GM19452 (cell line): ENCODE data around the gene NDUFS1.
"Not testable (repeated sequence)": the region's sequence is repeated elsewhere in the genome, so short reads cannot be mapped to it uniquely, and the experiment has no call there.

Experiments
- ATAC-seq: cut with Tn5 transposase; IDR thresholded peaks from one replicate; pipeline ENCODE4 v1.9.1; 2021; ENCODE audit not compliant: unreplicated experiment

The NDUFS1 gene

GRCh38 chr2:206159346-206160124 lies at the start of gene NDUFS1, which contains the start of gene EEF1B2:
Gene NDUFS1, minus strand, starts transcription at chr2:206159444. Its CDS starts 5,766 bp downstream, at chr2:206153678.
Gene EEF1B2, plus strand, starts transcription at chr2:206159895. Its CDS starts 85 bp downstream, at chr2:206159980.
- ATAC-seq = peak; percentile 89

- ATAC-seq = no peak
Observed at GRCh38 chr2:206208900-206209299, 49.7 kb upstream of the NDUFS1 start.

DNA sequence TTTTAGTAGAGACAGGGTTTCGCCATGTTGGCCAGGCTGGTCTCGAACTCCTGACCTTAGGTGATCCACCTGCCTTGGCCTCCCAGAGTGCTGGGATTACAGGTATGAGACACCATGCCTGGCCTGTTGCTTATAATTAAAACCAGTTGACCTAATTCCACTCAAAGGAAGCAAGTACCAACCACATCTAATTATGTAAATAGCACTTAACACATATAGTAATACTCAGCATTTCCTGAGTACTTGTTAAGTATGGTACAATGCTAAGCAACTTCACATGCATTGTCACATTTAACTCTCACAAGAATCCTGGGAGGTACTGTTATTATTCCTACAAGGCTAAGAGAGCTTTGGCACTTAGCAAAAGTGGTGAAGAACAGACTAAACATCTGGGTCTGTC lies 48.1 kb upstream of the NDUFS1 start:
- ATAC-seq = not testable (repeated sequence)

DNA sequence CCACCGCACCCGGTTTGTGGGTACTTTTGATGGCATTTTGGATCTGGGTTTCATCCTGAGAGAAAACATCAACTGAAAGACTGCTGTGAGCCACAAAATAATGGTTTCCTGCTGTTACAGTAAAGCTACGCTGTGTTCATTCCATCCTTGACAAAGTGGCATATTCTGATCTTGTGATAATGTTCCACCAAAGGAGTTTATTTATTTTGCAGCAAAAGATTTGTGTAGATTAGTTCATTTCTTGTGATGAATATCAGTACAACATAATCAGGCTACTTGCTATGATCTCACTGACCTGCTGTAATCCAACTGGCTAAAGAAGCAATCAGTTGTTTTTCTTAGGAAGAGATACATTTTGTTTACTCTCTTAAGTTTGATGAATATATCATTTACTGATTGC lies 45.5 kb upstream of the NDUFS1 start:
- no peak for ATAC-seq

DNA sequence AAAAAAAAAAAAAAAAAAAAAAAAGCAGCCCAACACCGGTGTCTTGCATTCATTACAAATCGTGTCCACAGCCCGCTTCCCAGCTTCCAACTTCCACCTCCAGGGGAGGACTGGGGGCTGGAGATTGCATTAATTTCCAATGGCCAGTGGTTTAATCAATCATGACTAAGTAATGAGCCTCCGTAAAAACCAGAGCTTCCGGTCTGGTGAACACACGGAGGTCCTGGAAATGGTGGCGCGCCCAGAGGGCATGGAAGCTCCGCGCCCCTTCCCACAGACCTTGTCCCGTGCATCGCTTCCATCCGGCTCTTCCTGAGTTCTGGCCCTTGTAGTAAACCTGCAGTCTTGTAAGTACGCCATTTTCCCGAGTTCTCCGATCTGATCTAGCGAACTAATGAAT lies 44.1 kb upstream of the NDUFS1 start:
- ATAC-seq = no peak

DNA sequence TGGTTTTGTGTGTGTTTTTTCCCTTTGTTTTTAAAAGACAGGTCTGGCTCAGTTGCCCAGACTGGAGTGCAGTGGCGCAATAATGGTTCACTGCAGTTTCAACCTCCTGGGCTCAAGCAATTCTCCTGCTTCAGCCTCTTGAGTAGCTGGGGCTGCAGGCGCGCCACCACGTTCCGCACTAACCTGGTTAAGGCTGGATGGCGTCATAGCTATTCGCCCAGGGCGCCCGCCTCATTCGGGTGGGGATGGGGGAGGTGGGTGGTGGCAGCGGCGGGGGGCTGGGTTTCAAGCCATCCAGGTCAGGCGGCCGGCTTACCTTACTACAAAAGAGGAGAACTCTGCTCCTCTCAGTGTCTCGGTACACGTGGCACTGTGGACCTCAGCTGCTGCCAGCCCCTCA lies 43.2 kb upstream of the NDUFS1 start:
- ATAC-seq = no peak

DNA sequence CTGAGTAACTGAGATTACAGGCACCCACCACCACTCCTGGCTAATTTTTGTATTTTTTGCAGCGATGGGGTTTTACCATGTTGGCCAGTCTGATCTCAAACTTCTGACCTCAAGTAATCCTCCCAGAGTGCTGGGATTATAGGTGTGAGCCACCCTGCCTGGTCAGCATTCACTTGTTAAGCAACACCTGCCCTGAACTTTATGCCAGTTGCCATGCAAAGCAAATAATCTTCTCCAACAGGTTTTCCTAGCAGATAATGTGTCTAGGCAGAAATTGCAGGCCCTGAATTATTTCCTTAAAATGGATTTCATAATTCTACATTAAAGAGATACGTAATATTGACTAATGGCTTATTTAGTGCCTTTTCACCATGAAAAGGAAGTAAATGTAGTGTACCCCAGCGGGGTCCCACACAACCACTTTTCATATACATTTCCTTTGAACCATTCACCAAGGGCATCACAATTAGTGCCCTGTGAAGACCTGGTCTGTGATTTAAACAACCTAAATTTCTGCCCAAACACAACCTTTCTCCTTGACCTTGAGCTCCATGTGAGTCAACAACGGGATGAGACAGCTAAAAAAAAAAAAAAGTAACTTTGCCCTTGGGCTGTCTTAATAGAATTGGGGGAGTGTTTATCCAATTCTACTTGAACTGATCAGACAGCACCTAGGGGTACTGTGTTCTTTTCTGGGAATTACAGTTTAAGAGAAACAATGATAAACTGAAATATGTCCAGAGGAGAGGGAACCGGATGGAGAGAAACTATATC lies 42.0 kb upstream of the NDUFS1 start:
- ATAC-seq = no peak

GRCh38 chr2:206198677-206199076 lies 39.4 kb upstream of the NDUFS1 start:
- no peak for ATAC-seq

GRCh38 chr2:206193671-206194357 lies 34.6 kb upstream of the NDUFS1 start:
- no peak for ATAC-seq

DNA sequence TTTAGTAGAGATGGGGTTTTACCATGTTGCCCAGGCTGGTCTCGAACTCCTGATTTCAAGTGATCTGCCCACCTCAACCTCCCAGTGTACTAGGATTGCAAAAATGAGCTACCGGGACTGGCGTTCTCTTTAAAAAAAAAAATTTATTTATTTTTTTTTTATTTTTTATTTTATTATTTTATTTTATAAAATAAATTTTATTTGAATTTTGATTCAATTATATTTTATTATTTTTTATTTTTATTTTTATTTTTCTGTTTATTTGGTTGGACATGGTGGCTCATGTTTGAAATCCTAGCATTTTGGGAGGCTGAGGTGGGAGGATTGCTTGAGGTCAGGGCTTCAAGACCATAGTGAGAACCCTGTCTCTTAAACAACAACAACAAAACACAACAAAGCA lies 32.9 kb upstream of the NDUFS1 start:
- no peak for ATAC-seq

DNA sequence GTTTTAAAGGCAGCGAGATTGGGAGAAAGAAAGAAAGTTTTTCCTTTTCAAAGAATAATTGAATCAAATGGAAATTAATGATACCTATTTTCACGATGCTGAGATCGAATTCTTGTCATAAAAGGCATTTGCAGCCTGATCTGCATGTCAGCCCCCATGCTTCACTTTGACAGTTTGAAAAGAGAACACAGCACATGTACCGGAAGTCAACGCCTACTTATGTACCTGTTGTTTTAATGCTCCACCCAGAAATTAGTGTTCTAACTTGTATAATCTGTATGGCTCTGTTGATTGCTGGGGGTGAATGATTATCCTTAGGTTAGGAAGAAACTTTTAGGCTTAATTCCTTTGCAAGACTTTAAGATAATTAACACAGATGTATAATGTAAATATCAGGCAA lies 31.4 kb upstream of the NDUFS1 start:
- no peak for ATAC-seq

GRCh38 chr2:206190111-206190510 lies 30.9 kb upstream of the NDUFS1 start:
- ATAC-seq = no peak

DNA sequence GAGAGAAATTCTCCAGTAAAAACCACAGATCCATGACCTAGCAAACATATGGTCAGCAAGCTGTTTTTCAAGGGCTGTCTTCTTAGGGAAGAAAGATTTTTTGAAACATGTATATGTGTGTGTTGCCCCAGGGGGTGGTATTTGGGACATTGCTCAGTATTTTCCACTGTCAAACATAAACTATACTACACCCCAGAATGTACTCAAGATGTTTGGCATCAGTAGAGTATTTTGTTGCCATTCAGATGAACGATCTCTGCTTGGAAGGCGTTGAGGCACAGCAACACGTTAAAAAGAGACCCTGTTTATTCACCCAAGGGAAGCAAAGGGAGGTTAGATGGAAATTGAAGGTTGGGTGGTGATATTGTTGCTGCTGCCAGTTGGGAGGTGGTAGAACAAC lies 30.4 kb upstream of the NDUFS1 start:
- ATAC-seq = no peak

- ATAC-seq = not testable (repeated sequence)
Observed at GRCh38 chr2:206181526-206181925, 22.3 kb upstream of the NDUFS1 start.

GRCh38 chr2:206176901-206177300 lies 17.7 kb upstream of the NDUFS1 start:
- ATAC-seq = no peak

DNA sequence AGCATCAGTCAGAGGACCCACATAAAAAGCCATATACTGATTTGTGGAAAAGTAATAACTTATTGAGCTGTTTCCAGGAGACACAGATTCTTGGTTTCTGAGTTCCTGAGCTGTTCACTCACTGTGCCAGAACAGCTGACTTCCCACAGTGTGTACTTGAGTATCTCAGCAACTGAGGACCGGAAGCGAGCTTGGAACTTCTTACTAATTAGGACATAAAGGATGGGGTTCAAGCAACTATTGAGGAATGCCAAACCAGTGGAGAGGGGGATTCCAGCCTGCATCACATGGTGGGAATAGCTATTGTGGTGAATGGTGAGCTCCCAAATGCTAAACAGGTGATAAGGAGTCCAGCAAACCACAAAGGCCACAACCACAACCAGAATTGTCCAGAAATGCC lies 16.9 kb upstream of the NDUFS1 start:
- ATAC-seq = no peak

DNA sequence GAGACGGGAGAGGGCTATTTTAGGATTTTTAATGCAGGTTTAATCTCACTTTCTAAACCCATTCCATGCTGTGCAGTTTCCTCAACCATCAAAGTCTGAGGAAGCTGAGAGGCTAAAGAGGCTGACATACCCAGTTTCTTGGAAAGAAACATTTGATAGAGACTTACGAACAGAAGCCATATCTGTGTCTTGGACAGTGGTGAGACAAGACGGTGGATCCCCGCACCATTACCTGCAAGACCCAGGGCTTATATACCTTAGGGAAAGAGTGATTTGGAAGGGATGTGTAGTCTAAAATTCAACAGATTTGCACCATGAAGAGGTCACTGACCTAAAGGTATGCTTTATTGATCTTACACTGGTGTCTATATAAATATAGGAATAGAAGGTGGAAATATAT lies 13.9 kb upstream of the NDUFS1 start:
- ATAC-seq = no peak

GRCh38 chr2:206171624-206172397 lies 12.6 kb upstream of the NDUFS1 start:
- not testable (repeated sequence) for ATAC-seq

DNA sequence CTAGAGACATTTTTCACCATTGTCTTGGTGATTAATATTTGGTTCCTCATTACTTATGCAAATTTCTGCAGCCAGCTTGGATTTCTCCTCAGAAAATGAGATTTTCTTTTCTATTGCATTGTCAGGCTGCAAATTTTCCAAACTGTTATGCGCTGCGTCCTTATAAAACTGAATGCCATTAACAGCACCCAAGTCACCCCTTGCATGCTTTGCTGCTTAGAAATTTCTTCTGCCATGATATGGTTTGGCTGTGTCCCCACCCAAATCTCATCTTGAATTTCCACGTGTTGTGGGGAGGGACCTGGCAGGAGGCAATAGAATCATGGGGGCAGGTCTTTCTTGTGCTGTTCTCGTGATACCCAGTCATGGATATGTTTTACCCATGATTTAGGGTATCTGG lies 9.0 kb upstream of the NDUFS1 start:
- ATAC-seq = not testable (repeated sequence)

DNA sequence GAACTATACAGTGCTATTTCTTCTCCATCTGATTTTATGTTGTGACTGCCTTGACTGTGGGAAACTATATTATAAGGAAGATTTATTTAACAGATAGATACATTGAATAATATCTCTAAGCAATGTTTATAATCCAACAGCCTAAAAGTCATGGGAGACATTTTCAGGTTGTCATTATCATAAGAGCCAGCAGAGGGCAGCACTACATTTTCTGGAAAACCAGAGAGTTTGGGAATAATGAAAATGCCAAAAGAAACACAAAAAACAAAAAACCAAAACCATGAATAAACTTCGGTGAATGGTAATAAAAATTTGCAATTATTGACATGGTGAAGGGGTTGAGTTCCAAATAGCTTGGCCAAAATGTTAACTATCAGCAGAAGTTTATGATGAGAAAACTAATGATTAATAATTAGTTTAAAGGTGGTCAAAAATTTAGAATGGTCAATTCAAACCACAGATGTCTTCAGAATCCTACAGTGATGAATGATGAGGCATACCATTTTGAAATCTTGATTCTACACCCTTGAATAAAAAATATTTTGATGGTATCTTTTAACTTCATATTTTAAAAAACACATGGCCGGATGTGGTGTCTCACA lies 5.1 kb upstream of the NDUFS1 start:
- no peak for ATAC-seq
